ENCODE results near the gene KRTAP4-7.
"Not testable (repeated sequence)": the region's sequence is repeated elsewhere in the genome, so short reads cannot be mapped to it uniquely, and the experiment has no call there.

GRCh38 chr17:41108728-41109386, 24.9 kb downstream of the KRTAP4-7 start:
- TF ChIP-seq CTCF (IDR thresholded peaks at IDR 0.05); POLR2AphosphoS5 (IDR thresholded peaks at IDR 0.05; ENCODE audit: low read depth, low read length); REST (IDR thresholded peaks at IDR 0.05; ENCODE audit: insufficient read depth in 1 of 2, low read depth in 2 of 2, low read length in 1 of 2): not testable (repeated sequence)

Data from Panc1 (cell line).